ENCODE data around the gene ZC3H7A. TPM values are rescaled to one million over a fixed set of nuclear protein-coding genes. Genes with fewer than 3 reads are reported as not detected.

The ZC3H7A gene
- total and polyA plus RNA-seq, 2 of the 13 experiments (the other 11 are each of a cell fraction or from before 2014, with no cell fraction given) = 29.2 to 36.8 TPM

- TF ChIP-seq, protein P1, sequence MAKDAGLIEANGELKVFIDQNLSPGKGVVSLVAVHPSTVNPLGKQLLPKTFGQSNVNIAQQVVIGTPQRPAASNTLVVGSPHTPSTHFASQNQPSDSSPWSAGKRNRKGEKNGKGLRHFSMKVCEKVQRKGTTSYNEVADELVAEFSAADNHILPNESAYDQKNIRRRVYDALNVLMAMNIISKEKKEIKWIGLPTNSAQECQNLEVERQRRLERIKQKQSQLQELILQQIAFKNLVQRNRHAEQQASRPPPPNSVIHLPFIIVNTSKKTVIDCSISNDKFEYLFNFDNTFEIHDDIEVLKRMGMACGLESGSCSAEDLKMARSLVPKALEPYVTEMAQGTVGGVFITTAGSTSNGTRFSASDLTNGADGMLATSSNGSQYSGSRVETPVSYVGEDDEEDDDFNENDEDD (CRISPR knock-in tag; IDR thresholded peaks at IDR 0.05; ENCODE audit: borderline replicate concordance) = no peak
- TF ChIP-seq ZNF547 (CRISPR knock-in tag; IDR thresholded peaks at IDR 0.05) (no peak), ZNF234 (CRISPR knock-in tag; conservative IDR thresholded peaks at IDR 0.05) (no peak), ZNF503 (CRISPR knock-in tag; IDR thresholded peaks at IDR 0.05) (peak; percentile 78; the same call in 1 of the 2 replicates), ZNF296 (CRISPR knock-in tag; conservative IDR thresholded peaks at IDR 0.05) (no peak), ZBTB40 (IDR thresholded peaks at IDR 0.05) (no peak), ZBTB40 (CRISPR knock-in tag; IDR thresholded peaks at IDR 0.05) (no peak; the same call in 1 of the 2 replicates), NAIF1 (CRISPR knock-in tag; IDR thresholded peaks at IDR 0.05; ENCODE audit: borderline replicate concordance) (no peak; the same call in 1 of the 2 replicates), PHF5A (CRISPR knock-in tag; IDR thresholded peaks at IDR 0.05; ENCODE audit: low read depth, unreplicated experiment) (no peak), ZNF776 (CRISPR knock-in tag; IDR thresholded peaks at IDR 0.05) (no peak), XBP1 (CRISPR knock-in tag; IDR thresholded peaks at IDR 0.05) (no peak), ZNF34 (CRISPR knock-in tag; IDR thresholded peaks at IDR 0.05; ENCODE audit: borderline replicate concordance) (no peak), SRSF1 (optimal IDR thresholded peaks at IDR 0.05; ENCODE audit: low read depth, low read length) (no peak), GZF1 (CRISPR knock-in tag; IDR thresholded peaks at IDR 0.05) (peak; percentile 70; the same call in 1 of the 2 replicates), KDM3A (CRISPR knock-in tag; IDR thresholded peaks at IDR 0.05; ENCODE audit: low read depth) (no peak), MTF1 (CRISPR knock-in tag; IDR thresholded peaks at IDR 0.05) (0 out of 2 replicates have a peak, but pooled peaks have one; percentile 27)
- TF ChIP-seq, protein P2, sequence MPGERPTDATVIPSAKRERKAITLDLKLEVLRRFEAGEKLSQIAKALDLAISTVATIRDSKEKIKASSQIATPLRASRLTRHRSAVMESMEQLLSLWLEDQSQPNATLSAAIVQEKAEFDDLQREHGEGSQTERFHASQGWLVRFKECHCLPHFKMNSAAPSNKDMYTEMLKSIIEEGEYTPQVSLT (CRISPR knock-in tag; IDR thresholded peaks at IDR 0.05; ENCODE audit: borderline replicate concordance, low read depth) = no peak
Measured at GRCh38 chr16:11748404-11749254, 48.4 kb downstream of the ZC3H7A start (continued).

Data from HepG2 (cell line).